G401 (cell line): ENCODE data around the gene SETD7. TPM values are rescaled to one million over a fixed set of nuclear protein-coding genes. Genes with fewer than 3 reads are reported as not detected.
A peak's percentile ranks its signal among the peaks of the same experiment; 100 is the strongest.

Experiments used
- DNase-seq: peaks from one replicate; pipeline ENCODE4 v3.0.0-alpha.2; 2015; ENCODE audit warnings: low spot score
- in situ Hi-C: cut with HindIII; loops from 2 replicates; pipeline ENCODE4 v1.10.0; 2016; ENCODE audit warnings: low sequenced_read_pairs, mixed read lengths
- total RNA-seq: library from RNA; depleted of rRNA; stranded (reverse); fragments of >200 nt; shearing (Covaris generic); gene quantifications from 2 replicates; pipeline ENCODE4 v1.2.3, GENCODE V29; 2014

SETD7 gene
- total RNA-seq, 1 experiment from 2014 or later: 9.6 TPM

DNA sequence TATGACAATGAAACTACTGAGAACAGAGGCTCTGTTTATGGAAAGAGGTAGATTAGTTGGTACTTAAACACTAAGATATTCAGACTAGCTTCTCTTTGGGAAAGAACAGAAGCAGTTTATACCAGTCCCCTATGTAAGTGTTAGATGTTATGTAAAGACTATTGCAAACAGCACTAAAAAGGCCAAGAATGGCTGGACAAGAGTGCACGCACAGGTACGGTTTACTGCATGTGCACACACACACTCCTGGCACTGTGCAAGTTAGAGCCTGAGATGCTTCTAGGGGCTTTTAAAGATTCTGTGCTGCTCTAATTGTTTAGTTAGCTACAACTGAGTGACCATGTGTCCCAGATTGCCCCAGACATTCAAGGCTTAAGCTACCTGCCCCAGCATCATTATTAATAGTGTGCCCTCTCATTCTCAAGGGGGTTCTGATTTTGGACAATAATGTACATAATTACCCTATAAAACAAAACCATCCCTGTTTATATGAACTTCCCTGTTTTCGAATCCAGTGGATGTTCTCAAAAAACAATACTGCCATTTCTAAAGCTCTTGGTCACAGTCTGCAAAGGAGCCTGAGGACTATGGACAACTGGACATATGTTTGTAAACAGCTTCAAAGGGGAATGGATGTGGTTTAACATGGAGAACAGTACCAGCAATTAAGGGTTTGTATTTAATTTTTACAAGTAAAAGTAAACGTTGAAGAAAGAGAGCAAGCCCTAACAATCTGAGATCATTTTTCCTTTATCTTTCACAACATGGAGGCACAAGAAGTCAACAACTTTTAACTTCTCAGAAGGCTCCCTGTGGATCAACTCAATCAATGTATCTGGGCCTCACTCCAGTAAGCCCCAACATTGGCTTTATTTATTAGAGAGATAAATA is 2.0 kb downstream of the SETD7 start:
- in situ Hi-C loops: no loop called here
- DNase-seq: peak; percentile 60

DNA sequence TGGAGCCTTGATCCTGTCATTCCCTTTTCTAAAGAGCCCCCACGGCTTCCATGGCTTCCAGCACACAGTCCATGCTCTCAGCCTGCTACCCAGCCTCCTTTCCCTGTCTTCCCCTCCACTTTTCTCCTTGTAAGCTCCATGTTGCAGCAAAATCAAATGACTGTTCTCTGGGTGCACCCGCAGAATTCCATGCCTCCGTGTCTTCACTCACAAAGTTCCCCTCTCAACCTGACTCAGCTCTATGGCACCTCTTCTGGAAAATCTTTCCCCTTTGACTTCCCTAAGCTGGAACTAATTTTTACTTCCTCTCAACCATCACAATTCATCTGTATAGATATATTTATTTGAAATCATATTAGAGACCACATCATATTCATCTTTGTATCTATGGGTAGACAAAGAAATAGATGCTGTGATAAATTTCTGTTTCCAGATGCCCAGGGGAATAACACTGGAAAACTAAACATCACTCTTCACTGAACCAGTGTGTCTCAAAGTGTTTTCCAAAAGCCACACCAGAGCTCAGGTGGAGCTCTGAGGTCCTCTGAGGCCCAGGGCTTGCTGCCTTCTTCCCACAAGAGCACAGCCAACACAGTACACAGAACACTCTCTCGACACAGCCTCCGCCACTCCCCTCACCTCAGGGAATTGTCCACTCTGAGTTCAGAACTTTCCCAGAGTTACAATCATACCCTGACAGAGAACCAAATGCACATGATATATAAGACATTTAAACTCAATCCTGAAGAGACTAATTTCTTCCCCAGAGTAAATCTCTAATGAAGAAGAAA is 3.3 kb downstream of the SETD7 start:
- in situ Hi-C loops: no loop called here
- peak; percentile 46 for DNase-seq

DNA sequence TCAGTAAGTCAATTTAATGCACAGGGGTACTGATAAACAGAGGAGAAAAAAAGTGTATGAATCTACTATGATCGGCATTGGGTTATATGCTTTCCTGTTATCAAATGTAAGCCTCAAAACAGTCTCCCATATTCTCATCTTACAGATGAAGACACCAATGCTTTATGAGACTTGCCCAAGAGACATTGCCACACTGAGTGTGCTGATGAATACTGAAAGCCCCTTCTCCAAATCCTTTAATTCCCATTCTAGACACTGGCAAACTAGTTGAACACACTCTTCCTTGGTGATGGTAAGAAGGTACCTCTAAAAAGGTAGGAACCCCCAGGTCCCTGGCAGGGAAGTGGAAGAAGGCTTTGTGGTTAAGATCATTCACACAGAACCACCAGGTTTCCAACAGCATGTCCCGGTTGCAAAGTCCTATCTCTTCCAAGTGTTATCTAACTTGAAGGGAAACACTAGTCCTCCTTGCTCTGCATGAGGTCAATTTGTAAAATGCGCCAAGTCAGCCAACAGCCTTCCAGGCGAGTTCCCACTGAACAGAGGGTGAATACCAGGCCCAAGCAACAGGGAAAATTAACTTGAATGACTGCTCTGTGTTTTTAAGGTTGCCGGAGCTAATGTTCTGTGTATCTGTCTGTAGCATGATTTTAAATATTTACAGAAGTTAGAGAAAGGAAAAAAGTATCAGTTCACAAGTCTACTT is 5.1 kb downstream of the SETD7 start:
- in situ Hi-C loops: no loop called here
- DNase-seq: peak; percentile 56

DNA sequence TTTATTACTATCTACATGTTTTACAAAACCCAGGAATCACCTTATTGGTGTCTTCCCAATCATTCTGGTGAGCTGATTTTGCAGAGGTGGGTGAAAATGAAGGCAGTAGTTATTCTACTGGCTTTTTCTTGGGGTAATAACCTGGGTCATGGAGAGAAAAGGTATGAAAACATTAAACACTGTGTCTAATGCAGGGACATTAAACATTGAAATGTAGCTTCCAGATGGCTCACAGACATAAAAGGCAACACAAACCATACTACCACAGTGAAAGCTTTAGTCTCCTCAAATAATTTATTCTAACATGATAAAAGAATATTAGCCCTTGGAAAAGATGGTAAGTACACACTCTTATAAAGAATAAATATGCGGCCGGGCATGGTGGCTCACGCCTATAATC is 8.0 kb downstream of the SETD7 start:
- in situ Hi-C loops: no loop called here
- DNase-seq: no peak

DNA sequence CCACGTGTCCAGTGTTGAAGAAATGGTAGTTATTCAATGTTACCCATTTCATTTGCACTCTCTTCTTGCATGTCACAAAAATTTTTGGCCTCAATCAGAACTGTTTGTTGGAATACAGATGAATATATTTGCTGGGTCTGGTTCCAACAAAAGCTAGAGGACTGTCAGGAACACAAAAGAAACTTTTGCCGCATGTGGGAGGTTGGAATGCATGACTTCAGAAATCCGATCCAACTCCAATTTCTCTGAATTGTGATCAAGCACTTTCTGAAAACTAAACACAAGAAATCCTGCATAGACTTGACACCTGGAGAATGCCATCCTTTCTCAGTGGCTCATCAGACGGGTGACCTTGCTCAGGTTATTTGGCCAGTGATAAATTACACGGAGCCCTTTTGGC is 15.4 kb downstream of the SETD7 start:
- in situ Hi-C loops: no loop called here
- no peak for DNase-seq

DNA sequence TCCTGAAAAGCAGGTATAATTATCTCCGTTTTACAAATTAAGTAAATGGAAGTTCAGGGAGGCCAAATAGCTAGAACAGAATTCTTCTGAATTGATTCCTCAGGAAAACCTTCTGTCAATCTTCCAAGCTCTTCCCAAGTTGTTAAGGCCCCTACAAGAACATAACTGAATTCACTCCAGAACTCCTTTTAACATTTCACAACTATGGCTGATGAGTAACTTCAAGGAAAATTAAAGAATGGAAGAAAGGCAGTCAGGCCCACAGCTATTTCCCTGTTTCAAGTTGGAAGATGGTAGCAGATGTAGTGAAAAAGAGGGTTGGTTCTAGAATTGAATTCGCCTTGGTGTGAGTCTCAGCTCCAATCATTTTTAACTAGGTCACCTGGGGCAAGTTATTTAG is 15.9 kb downstream of the SETD7 start:
- DNase-seq: no peak
- in situ Hi-C loops: no loop called here

DNA sequence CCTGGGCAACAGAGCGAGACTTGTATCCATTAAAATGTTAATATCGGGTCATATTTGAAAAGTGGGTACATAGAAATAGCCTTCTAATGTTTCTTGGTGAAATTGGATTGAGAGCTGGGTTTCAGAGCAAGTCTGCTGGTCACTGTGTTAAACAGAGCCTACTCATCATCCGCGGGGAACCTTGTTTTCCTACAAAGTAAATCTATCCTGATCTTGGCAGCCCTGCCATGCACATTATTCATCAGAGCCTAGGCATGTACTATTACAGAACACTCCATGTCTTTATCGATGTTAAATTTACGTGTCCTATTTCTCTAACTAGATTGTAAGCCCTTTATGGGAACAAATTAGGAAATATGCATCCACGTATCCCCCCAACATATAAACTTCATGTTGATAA is 18.7 kb downstream of the SETD7 start:
- in situ Hi-C loops: no loop called here
- DNase-seq: no peak

DNA sequence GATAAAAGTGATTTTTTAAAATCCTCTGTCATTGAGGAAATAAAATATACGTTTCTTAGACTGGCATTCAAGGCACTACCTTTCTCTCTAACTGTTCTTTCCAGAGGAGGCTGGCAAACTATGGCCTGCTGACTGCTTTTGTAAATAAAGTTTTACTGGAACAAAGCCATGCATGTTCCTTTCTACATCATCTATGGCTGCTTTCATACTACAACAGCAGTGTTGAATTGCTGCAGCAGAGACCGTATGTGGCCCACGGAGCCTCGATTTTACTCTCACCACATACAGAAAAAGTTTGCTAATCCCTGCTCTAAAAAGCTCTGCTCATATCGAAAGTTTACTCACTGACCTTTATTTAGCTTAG is 20.2 kb downstream of the SETD7 start:
- no peak for DNase-seq
- in situ Hi-C loops: no loop called here

DNA sequence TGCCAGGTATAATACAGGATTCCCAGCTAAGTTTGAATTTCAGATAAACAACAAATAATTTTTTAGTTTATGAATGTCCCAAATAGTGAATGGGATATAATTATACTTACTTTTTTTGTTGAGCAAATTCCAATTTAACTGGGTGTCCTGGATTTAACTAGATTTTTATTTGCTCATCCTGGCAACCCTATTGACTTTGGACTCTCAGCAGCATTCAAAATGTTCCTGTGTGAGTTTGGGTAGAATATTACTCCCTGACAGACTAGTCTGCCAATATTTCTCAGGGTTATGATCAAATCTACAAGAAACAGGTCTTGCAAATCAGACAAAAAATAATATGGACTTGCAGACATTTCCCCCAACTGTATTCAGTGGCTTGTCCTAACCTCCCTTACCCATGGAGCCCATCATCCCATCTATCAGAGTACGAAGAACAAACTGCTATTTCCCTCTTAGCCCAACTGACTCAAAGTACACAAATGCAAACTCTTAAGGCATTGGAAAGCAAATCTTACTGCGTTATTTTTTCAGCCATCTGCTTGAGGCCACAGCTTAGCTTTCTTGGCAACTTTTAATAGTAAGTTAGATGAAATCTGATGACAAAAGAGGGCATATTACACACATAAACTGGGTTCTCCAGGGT is 20.7 kb downstream of the SETD7 start:
- no peak for DNase-seq
- in situ Hi-C loops: no loop called here

DNA sequence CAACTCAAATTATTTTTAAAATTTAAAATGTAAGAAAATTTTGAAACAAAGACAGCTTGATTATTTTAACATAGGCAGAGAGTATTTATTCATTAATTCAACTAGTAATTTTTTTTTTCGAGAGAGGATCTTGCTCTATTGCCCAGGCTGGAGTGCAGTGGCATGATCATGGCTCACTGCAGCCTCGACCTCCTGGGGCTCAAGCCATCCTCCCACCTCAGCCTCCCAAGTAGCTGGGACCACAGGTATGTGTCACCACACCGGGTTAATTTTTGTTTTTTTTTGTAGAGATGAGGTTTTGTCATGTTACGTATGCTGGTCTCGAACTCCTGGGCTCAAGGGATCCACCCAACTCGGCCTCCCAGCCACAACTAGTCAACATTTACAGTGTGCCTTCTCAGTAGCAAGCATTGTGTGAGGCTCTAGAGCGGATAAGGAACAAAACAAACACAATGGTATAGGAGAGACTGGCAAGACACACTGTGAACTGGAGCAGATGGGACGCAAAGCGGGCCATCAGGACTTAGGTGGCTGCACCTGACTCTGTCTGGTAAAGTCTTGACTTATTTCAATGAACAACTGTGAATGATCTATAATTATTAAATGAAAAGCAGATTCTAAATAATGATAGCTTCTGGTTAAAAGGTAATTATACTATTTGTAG is 21.6 kb downstream of the SETD7 start:
- in situ Hi-C loops: no loop called here

DNA sequence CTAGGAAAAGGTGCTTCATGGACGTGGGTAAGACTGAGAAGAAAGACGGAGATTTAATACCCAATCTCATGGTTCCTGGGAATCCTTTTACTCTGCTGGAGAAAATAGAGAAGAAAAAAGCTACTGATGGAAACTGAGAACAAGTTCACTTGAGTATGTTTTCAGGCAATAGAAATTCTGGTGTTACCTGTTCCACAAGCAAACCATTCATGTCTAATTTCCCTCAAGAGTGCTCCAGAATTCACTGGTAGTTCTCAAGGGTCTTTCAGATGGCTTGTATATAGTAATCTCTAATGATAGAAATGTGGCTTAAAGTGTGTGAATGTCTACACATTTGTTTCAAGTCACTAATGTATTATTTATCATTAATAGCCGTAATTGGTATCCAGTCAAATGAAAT is 22.5 kb downstream of the SETD7 start:
- DNase-seq: no peak
- in situ Hi-C loops: no loop called here

More for the DNA sequence above, 21.6 kb downstream of the SETD7 start:
- DNase-seq: no peak

DNA sequence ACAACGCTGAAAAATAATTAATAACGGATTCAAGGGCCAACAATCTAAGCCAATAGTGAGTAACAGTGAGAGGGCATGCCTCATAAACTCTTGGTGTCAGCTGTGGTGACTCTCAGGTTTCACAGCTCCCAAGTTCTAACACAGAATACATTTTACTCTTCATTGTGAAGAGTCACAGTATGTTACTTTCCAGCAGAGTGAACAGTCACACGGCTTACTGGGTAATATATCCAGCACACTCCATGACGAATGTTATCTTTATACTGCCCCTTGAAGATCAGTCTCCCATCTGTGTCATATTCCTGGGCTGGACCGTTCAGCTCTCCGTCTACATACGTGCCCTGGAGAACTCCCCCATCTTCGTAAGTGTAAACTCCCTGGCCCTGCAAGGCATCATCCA is 23.1 kb downstream of the SETD7 start:
- in situ Hi-C loops: no loop called here
- no peak for DNase-seq

DNA sequence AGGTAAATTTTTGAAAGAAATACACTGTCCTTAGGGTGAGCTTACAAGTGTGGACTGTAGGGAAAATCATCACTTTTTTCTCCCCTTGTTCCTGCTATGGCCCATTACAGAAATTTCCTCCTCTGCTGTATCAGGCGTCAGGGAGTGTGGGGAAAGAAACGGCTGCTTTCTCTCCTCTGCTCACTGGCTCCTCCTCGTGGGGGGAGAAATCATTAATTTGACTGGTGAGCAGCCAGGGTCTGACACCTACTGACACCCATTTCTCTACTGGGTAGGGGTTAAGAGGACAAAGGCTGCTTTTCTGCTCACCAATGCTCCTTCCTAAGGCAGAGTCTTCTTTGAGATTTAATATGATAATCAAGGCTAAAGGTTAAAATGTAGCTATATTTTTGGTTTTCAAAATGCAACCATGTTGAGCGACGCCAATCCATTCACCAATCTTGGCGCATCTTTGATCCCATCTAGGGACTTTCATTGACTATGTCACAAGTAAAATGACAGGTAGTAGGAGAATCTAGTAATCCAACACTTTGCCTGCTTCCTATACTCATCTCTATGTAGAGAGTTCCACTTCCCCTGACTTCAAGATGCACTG is 25.1 kb downstream of the SETD7 start:
- peak; percentile 60 for DNase-seq
- in situ Hi-C loops: no loop called here

DNA sequence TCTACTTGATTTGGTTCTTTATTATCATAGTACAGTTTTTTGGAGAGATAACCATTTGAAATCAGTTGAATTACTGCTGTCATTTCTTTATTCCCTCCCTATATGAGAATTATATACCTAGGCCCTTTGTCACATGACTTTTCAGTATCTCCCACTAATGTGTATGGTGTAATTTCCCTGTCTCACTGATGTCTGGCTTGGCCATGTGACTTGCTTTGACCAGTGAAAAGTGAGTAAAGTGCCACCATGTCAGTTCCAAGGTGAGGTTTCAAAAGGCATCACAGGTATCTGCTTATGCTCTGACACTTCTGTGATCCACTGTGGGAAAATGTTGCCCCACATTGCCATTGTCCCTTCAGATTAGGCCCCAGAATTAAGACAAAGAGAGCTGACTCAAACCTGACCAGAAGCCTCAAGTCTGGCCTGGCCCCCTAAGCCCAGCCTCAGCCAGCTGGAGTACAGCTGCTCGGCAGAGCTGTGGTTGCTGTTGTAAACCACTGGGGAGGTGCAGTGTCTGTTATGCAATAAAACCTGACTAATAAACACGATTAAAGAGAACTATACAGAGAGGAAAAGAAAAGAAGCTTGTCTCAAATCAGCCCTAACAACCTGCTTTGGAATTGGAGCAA is 27.5 kb downstream of the SETD7 start:
- in situ Hi-C loops: no loop called here
- no peak for DNase-seq

DNA sequence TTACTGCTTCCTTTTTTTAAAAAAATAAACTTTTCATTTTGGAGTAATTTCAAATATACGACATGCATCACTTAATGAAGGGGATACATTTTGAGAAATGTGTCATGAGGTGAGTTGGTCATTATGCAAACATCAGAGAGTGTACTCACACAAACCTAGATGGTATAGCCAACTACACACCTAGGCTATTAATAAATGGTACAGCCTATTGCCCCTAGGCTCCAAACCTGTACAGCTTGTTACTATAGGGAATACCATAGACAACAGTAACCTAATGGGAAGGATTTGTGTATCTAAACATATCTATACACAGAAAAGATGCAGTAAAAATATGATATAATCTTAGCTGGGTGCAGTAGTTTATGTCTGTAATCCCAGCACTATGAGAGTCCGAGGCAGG is 29.1 kb downstream of the SETD7 start:
- in situ Hi-C loops: no loop called here

DNA sequence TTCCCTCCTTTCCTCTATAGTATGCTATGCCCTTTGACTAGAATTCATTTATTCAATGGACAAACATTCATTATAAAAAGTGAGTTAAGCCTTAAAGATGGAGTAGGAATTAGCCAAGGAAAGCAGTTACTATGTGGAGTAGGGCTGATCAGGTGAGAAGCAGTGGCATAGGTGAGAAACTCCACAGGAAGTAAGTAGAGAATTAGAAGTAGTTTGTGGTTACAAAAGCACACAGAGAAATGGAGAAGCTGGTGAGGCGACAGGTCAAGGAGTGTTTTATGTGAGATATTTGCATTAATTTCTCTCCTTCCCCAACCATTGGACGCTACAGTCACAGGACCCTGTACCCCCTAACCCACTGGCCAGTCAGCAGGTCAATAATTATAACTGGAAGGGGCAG is 30.6 kb downstream of the SETD7 start:
- in situ Hi-C loops: no loop called here
- DNase-seq: no peak

More for the DNA sequence above, 29.1 kb downstream of the SETD7 start:
- no peak for DNase-seq

DNA sequence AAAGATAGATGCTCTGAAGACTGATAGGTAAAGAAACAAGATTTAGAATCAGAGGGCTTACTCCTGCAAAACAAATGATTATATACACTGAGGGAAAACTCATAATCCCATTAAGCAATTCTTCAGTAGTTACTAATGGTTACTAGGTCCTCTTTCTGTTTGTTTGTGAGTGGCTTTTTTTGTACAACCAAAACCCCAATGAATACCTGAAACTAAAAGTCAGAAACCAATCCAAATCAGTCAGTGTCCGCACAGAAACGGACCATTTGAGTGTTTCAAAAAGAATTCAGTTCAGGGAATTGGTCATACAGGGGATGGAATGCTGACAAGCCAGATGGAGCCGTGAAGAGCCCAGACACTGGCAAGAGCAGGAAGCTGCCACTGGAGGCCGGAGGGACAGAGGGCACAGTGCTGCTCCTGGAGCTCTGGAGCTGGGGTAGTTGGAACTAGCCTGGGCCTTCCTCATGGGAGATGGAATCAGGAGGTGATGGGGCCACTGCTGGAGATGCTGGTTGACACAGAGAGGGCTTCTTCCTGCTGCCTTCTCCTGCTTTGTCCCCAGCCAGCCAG is 31.9 kb downstream of the SETD7 start:
- peak; percentile 48 for DNase-seq
- in situ Hi-C loops: no loop called here

DNA sequence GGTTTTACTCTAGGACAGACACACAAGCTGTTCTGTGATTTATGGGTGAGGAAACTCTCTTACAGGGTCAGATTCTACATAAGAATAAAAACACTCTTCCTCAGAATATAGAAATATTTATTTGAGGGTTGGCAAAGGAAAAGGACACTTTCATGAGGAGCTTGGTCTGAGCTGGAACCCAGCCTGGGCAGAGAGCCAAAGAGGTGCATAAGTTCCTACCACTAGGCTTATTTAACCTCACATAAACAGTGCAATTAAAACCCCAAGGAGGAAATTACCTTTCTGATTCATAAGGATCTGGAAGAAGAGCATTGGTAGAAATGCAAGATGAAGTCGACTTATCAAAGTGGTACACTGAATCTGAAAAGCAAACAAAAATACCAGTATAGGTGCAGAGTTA is 32.9 kb downstream of the SETD7 start:
- DNase-seq: peak; percentile 48
- in situ Hi-C loops: no loop called here
